Spleen (tissue), 11 donors: ENCODE results near the gene PLEKHA7. TPM values are rescaled to one million over a fixed set of nuclear protein-coding genes. Genes with fewer than 3 reads are reported as not detected.
A peak's percentile ranks its signal among the peaks of the same experiment; 100 is the strongest.

Source experiments
- DNase-seq: peaks from one replicate; pipeline ENCODE4 v3.0.0-alpha.2; 2020
- H3K27ac ChIP-seq, 8 donors: fragments of 200-600 bp; sonication (generic) in 7 of 8; 1 replicate in 4 of 8; 2 replicates in 4 of 8; pipeline versions ENCODE4 v1.5.0 to v1.8.0; 2016 to 2021; ENCODE audit warnings: inconsistent platforms in 4 of 8, mild to moderate bottlenecking in 4 of 8, moderate library complexity in 1 of 8
- H3K27me3 ChIP-seq, 7 donors: fragments of 200-600 bp; sonication (generic) in 6 of 7; replicated peaks in 1 of 7; 1 replicate in 4 of 7; 2 replicates in 3 of 7; pipeline versions ENCODE4 v1.5.0 to v1.8.0; 2016 to 2021; ENCODE audit warnings: inconsistent platforms in 3 of 7, mild to moderate bottlenecking in 1 of 7
- H3K36me3 ChIP-seq, 6 donors: fragments of 200-600 bp; sonication (generic) in 5 of 6; 1 replicate in 4 of 6; 2 replicates in 2 of 6; pipeline versions ENCODE4 v1.5.0 to v1.8.0; 2016 to 2021; ENCODE audit warnings: inconsistent platforms in 2 of 6
- H3K4me1 ChIP-seq, 6 donors: fragments of 200-600 bp; sonication (generic) in 5 of 6; 1 replicate in 3 of 6; 2 replicates in 3 of 6; pipeline versions ENCODE4 v1.5.0 to v1.8.0; 2016 to 2021; ENCODE audit warnings: inconsistent platforms in 3 of 6
- H3K4me3 ChIP-seq, 8 donors: fragments of 200-600 bp; sonication (generic) in 7 of 8; 1 replicate in 4 of 8; 2 replicates in 4 of 8; pipeline versions ENCODE4 v1.5.0 to v1.8.0; 2016 to 2021; ENCODE audit warnings: inconsistent platforms in 4 of 8, mild to moderate bottlenecking in 4 of 8, moderate library complexity in 2 of 8
- H3K9me3 ChIP-seq, 8 donors: fragments of 200-600 bp; sonication (generic) in 7 of 8; 1 replicate in 4 of 8; 2 replicates in 4 of 8; pipeline versions ENCODE4 v1.5.0 to v1.8.0; 2016 to 2021; ENCODE audit warnings: inconsistent platforms in 4 of 8
- CTCF ChIP-seq, 11 experiments: fragments of 200-600 bp in 7 of 11; fragments of 450-650 bp in 4 of 11; sonication (generic) in 4 of 11; IDR thresholded peaks in 8 of 11; conservative IDR thresholded peaks in 3 of 11; 1 replicate in 7 of 11; 2 replicates in 4 of 11; pipeline versions ENCODE4 v1.4.0 to v1.8.0; 2016 to 2021; ENCODE audit warnings: antibody characterized with exemption in 11 of 11, inconsistent platforms in 4 of 11, mild to moderate bottlenecking in 1 of 11
- POLR2A ChIP-seq, 3 donors: fragments of 450-650 bp; IDR thresholded peaks; one replicate each; pipeline ENCODE4 v1.5.1; 2017; ENCODE audit warnings: antibody characterized with exemption in 3 of 3, mild to moderate bottlenecking in 1 of 3
- POLR2AphosphoS5 ChIP-seq, 3 donors: sonication (generic); formaldehyde crosslinking; IDR thresholded peaks; one replicate each; pipeline ENCODE4 v1.5.1; 2017; ENCODE audit warnings: antibody characterized with exemption in 3 of 3
- WGBS, 5 donors: extraction: QIAGEN DNeasy Blood & Tissue Kit in 3 of 5; methylation state at CpG; one replicate each; pipeline versions ENCODE4 v1.1.5 to v1.1.7; 2013 to 2018; 5-methylcytosine and 5-hydroxymethylcytosine counted together
- intact Hi-C: fragments of 100-400 bp; cut with DNase I; formaldehyde crosslinking; loops from one replicate; pipeline ENCODE4 v1.15.0; 2023; ENCODE audit warnings: low total_unique reads
- polyA plus RNA-seq, 3 donors: library from polyadenylated mRNA; stranded (reverse); fragments of 200-250 nt; gene quantifications; one replicate each; pipeline ENCODE4 v1.2.1, GENCODE V29; 2013
- total RNA-seq, 7 donors: library from RNA; depleted of rRNA in 3 of 7; stranded (reverse); fragments of >200 nt in 3 of 7; fragmentation: NEBNext Ultra II Directional in 4 of 7; extraction: Animal tissue kit (Norgen Biotek cat#: 25700) in 4 of 7; gene quantifications; one replicate each; pipeline versions ENCODE4 v1.1.0 to v1.2.1, GENCODE V29; 2016 to 2021
- donor health status: healthy with polysubstance abuse.
- donor health status: DM: no; HTN: no; CAD: no; lungs with moderate emphysema.
- donor health status: DM: no; HTN: no; CAD: no.
- donor health status: Bipolar disorder and iron deficiency.
- donor health status: healthy.
- donor health status: DM: no; HTN: no; CAD: no.
- donor health status: DM: yes; HTN: yes; CAD: no.

Gene PLEKHA7
- total and polyA plus RNA-seq, 10 donors: 1.8 to 12.8 (median 5.8) TPM

GRCh38 chr11:16881074-16881709 lies 133.0 kb downstream of the PLEKHA7 start:
- WGBS, 5 donors: 69 to 89% (median 74%) methylated on average over 8 of the region's 8 CpGs
- Histone ChIP-seq H3K4me1 (peaks cover 0 to 14% (median 1%) of the 10 kb centered on the region in 6 donors), H3K4me3 (no peak overlapping the region), H3K36me3 (no peaks in the 10 kb centered on the region), H3K9me3 (no peaks in the 10 kb centered on the region), H3K27me3 (no peaks in the 10 kb centered on the region), H3K27ac (no peak overlapping the region)
- TF ChIP-seq POLR2AphosphoS5 (IDR thresholded peaks at IDR 0.05): no peak
- peak in 1 of 11 experiments; percentile 13 for TF ChIP-seq CTCF (IDR thresholded peaks at IDR 0.05 in 8 of 11, conservative IDR thresholded peaks at IDR 0.05 in 3 of 11)
- intact Hi-C loops: no loop called here
- DNase-seq: no peak

- TF ChIP-seq POLR2A (IDR thresholded peaks at IDR 0.05) (no peak), CTCF (IDR thresholded peaks at IDR 0.05 in 8 of 11, conservative IDR thresholded peaks at IDR 0.05 in 3 of 11) (no peak), POLR2AphosphoS5 (IDR thresholded peaks at IDR 0.05) (no peak)
- Histone ChIP-seq H3K9me3 (no peaks in the 10 kb centered on the region), H3K27ac (peak overlapping the region in 2 of 8 donors; percentile 41 to 46), H3K27me3 (no peaks in the 10 kb centered on the region), H3K4me1 (peaks cover 0 to 14% (median 1%) of the 10 kb centered on the region in 6 donors), H3K4me3 (no peak overlapping the region), H3K36me3 (no peaks in the 10 kb centered on the region)
- no peak for DNase-seq
- WGBS, 5 donors: 74 to 89% (median 87%) methylated on average over 7 of the region's 7 CpGs
- intact Hi-C loops: no loop called here
Measured at GRCh38 chr11:16880184-16880801, 133.9 kb downstream of the PLEKHA7 start.

- intact Hi-C loops: no loop called here
- no peaks in the 10 kb centered on the region for H3K27me3 ChIP-seq
- no peak for DNase-seq
- WGBS, 5 donors: 93 to 100% (median 95%) methylated on average over 2 of the region's 2 CpGs
- H3K4me1 ChIP-seq: peaks cover 0 to 14% (median 1%) of the 10 kb centered on the region in 6 donors
- no peaks in the 10 kb centered on the region for H3K9me3 ChIP-seq
- TF ChIP-seq POLR2AphosphoS5 (IDR thresholded peaks at IDR 0.05): no peak
- no peak for TF ChIP-seq CTCF (IDR thresholded peaks at IDR 0.05 in 8 of 11, conservative IDR thresholded peaks at IDR 0.05 in 3 of 11)
- TF ChIP-seq POLR2A (IDR thresholded peaks at IDR 0.05): no peak
- no peak overlapping the region for H3K4me3 ChIP-seq
- no peak overlapping the region for H3K27ac ChIP-seq
- H3K36me3 ChIP-seq: no peaks in the 10 kb centered on the region
Measured at GRCh38 chr11:16879690-16880089, 134.5 kb downstream of the PLEKHA7 start.

GRCh38 chr11:16876837-16877236 lies 137.4 kb downstream of the PLEKHA7 start:
- Histone ChIP-seq H3K9me3 (no peaks in the 10 kb centered on the region), H3K36me3 (no peaks in the 10 kb centered on the region), H3K4me3 (no peak overlapping the region), H3K27me3 (no peaks in the 10 kb centered on the region), H3K27ac (no peak overlapping the region), H3K4me1 (peaks cover 0 to 14% (median 1%) of the 10 kb centered on the region in 6 donors)
- intact Hi-C loops: no loop called here
- no peak for TF ChIP-seq POLR2A (IDR thresholded peaks at IDR 0.05)
- TF ChIP-seq CTCF (IDR thresholded peaks at IDR 0.05 in 8 of 11, conservative IDR thresholded peaks at IDR 0.05 in 3 of 11): no peak
- no peak for TF ChIP-seq POLR2AphosphoS5 (IDR thresholded peaks at IDR 0.05)
- DNase-seq: no peak
- WGBS, 5 donors: 74 to 86% (median 84%) methylated on average over 3 of the region's 3 CpGs
